Stomach smooth muscle (tissue), 2 donors: ENCODE data around the gene EXD2.
"Not testable (repeated sequence)": the region's sequence is repeated elsewhere in the genome, so short reads cannot be mapped to it uniquely, and the experiment has no call there.

ENCODE experiments used
- H3K27ac ChIP-seq: one replicate; pipeline ENCODE4 v1.7.0; 2013; ENCODE audit warnings: mild to moderate bottlenecking, low read length, inconsistent platforms
- H3K27me3 ChIP-seq, 2 donors: one replicate each; pipeline ENCODE4 v1.7.0; 2013; ENCODE audit warnings: low read length in 2 of 2; ENCODE audit not compliant: insufficient read depth in 2 of 2, control insufficient read depth in 1 of 2
- H3K36me3 ChIP-seq, 2 donors: one replicate each; pipeline ENCODE4 v1.7.0; 2013; ENCODE audit warnings: low read length in 2 of 2; ENCODE audit not compliant: control insufficient read depth in 2 of 2, insufficient read depth in 2 of 2
- H3K4me1 ChIP-seq: one replicate; pipeline ENCODE4 v1.7.0; 2013; ENCODE audit warnings: low read length; ENCODE audit not compliant: control insufficient read depth, insufficient read depth
- H3K4me3 ChIP-seq, 2 donors: one replicate each; pipeline ENCODE4 v1.7.0; 2013; ENCODE audit warnings: low read length in 2 of 2
- H3K9ac ChIP-seq, 2 donors: one replicate each; pipeline ENCODE4 v1.7.0; 2013; ENCODE audit warnings: low read length in 2 of 2, mild to moderate bottlenecking in 1 of 2
- H3K9me3 ChIP-seq, 2 donors: one replicate each; pipeline ENCODE4 v1.7.0; 2013; ENCODE audit warnings: low read length in 2 of 2; ENCODE audit not compliant: control insufficient read depth in 2 of 2
- donor health status: healthy.
- donor health status: Pancreatic carcinoma.

Gene EXD2

DNA sequence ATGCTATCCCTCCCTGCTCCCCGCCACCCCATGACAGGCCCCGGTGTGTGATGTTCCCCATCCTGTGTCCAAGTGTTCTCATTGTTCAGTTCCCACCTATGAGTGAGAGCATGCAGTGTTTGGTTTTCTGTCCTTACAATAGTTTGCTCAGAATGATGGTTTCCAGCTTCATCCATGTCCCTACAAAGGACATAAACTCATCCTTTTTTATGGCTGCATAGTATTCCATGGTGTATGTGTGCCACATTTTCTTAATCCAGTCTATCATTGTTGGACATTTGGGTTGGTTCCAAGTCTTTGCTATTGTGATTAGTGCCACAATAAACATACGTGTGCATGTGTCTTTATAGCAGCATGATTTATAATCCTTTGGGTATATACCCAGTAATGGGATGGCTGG is 86.1 kb downstream of the EXD2 start:
- H3K27me3 ChIP-seq, H3K4me3 ChIP-seq: not testable (repeated sequence)

DNA sequence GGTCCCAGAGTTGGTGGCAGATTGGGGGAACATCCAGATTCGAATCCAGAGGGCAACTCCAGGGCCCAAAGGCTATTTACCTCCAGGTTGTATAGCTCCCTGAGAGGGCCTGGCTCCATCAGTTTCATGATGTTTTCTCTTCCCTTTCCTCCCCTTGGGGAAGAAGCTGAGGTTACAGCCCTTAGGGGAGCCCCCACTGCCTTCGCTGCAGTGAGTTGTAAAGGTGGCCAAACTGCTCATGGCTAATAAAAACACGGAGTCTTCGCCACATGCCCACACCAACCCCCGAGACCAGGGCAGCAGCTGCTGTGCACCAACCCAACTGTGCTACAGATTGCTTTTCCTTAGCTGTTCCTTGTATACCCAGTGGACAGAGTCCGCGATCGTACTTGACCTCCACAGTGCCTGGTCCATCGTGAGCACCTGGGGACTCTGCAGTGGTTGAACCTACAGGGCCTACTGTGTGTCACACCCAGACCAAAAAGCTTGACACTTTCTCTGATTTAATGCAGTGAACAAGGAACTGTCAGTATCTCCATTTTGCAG is 89.5 kb downstream of the EXD2 start:
- H3K36me3 ChIP-seq, result no peaks in the 10 kb centered on the region
- H3K27me3 ChIP-seq, result no peaks in the 10 kb centered on the region
- H3K4me1 ChIP-seq, result no peaks in the 10 kb centered on the region
- H3K27ac ChIP-seq, result no peak overlapping the region
- H3K9ac ChIP-seq, result no peak overlapping the region
- no peaks in the 10 kb centered on the region for H3K9me3 ChIP-seq
- H3K4me3 ChIP-seq, result no peak overlapping the region

More for the DNA sequence above, 86.1 kb downstream of the EXD2 start:
- H3K36me3 ChIP-seq, H3K9ac ChIP-seq, H3K4me1 ChIP-seq, H3K9me3 ChIP-seq, H3K27ac ChIP-seq: not testable (repeated sequence)

- H3K4me1 ChIP-seq, result no peaks in the 10 kb centered on the region
- no peaks in the 10 kb centered on the region for H3K27me3 ChIP-seq
- H3K4me3 ChIP-seq, result no peak overlapping the region
- H3K36me3 ChIP-seq, result no peaks in the 10 kb centered on the region
- H3K9me3 ChIP-seq, result no peaks in the 10 kb centered on the region
- no peak overlapping the region for H3K9ac ChIP-seq
- no peak overlapping the region for H3K27ac ChIP-seq
Measured at GRCh38 chr14:69281450-69282169, 90.3 kb downstream of the EXD2 start.

GRCh38 chr14:69282448-69282847 is 91.2 kb downstream of the EXD2 start:
- Histone ChIP-seq H3K36me3 (no peaks in the 10 kb centered on the region), H3K9me3 (no peaks in the 10 kb centered on the region), H3K27ac (no peak overlapping the region), H3K9ac (no peak overlapping the region), H3K27me3 (no peaks in the 10 kb centered on the region), H3K4me1 (peaks cover 7% of the 10 kb centered on the region), H3K4me3 (no peak overlapping the region)

GRCh38 chr14:69284170-69284569 is 92.9 kb downstream of the EXD2 start:
- H3K9me3 ChIP-seq, result no peaks in the 10 kb centered on the region
- no peak overlapping the region for H3K27ac ChIP-seq

GRCh38 chr14:69285661-69286255 is 94.5 kb downstream of the EXD2 start:
- Histone ChIP-seq H3K4me1 (peaks cover 15% of the 10 kb centered on the region), H3K9me3 (no peaks in the 10 kb centered on the region), H3K9ac (no peak overlapping the region), H3K4me3 (no peak overlapping the region), H3K36me3 (no peaks in the 10 kb centered on the region), H3K27me3 (no peaks in the 10 kb centered on the region), H3K27ac (no peak overlapping the region)

More at GRCh38 chr14:69284170-69284569, 92.9 kb downstream of the EXD2 start:
- no peaks in the 10 kb centered on the region for H3K27me3 ChIP-seq
- H3K36me3 ChIP-seq, result no peaks in the 10 kb centered on the region
- H3K4me3 ChIP-seq, result no peak overlapping the region
- no peak overlapping the region for H3K9ac ChIP-seq
- H3K4me1 ChIP-seq, result peaks cover 15% of the 10 kb centered on the region

DNA sequence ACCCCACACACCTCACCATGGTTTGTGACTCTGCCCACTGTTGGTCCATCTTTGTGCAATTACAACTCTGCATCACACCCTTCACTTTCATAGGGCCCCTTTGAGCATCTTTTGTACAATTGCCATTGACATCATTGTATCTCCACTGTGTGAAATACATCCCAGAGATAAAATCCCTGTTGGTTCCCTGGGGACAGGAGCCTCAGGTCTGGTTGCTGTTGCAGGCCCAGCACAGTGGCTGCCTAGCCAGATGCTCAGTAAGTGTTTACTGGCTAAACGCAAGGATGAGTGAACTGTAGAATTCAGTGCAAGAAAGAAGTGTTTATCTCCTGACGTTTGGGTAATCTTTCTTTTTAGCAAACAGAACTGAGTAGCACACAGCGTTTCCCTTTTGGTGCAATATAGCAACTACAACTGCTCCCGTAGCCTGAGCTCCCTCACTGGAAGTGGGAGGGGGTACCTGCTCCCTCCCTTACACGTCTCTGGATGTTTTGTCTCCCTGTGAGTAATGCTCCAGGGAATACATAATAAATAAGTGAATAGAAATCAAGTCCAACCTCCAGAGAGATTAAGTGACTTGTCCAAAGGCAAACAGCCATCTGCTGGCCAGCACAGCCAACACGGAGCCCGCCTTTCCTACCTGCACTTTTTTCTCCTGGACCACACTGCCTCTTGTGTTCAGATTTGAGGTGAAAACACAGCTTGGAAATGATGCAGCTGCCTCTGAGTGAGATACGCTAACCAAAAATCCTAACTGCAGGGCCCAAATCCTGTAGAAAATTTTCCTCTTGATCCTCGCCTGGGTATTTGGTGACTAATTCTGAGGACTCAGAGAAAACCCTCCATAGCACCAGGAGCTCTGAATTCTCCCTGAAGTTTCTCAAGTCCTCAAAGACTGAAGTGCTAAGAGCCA is 96.1 kb downstream of the EXD2 start:
- H3K9ac ChIP-seq, result no peak overlapping the region
- peaks cover 15% of the 10 kb centered on the region for H3K4me1 ChIP-seq
- H3K4me3 ChIP-seq, result no peak overlapping the region
- no peak overlapping the region for H3K27ac ChIP-seq
- H3K27me3 ChIP-seq, result no peaks in the 10 kb centered on the region
- H3K9me3 ChIP-seq, result no peaks in the 10 kb centered on the region
- no peaks in the 10 kb centered on the region for H3K36me3 ChIP-seq

DNA sequence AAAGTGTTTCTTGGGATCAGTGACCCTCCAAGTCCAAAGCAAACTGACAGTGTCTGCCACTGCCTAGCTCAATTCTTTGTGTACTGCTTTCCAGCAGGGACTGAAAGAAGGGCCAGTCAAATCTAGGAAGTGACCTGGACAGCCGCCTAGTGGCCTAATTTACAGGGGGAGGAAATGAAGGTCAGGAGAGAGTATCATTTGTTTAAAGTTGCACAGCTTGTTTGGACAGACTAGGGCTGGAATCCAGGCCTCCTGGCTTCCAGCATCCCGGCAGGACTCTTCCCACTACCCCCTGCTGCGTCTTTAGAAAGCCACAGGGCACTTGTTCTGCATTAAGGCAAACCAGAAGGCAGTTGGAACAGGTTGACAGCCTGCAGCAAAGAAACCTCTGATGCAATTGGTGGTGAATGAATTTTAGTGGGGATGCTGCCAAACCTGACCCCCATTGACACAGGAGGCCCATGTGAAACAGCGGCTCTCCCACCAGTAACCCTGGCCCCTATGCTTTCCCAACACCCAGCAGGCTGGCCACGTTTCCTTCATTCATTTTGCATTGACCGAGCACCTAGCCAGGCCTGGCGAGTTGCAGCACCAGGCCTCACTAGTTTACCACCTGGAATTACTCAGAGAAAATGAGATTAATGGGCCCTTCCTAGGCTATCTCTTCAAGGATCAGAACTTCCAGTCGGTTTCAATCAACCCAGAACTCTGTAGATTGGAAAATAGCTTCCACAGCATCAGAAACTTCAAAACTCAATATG is 96.9 kb downstream of the EXD2 start:
- Histone ChIP-seq H3K27ac (no peak overlapping the region), H3K9ac (no peak overlapping the region), H3K4me1 (peaks cover 15% of the 10 kb centered on the region), H3K36me3 (no peaks in the 10 kb centered on the region), H3K4me3 (no peak overlapping the region), H3K9me3 (no peaks in the 10 kb centered on the region), H3K27me3 (no peaks in the 10 kb centered on the region)

GRCh38 chr14:69288956-69289705 is 97.8 kb downstream of the EXD2 start:
- Histone ChIP-seq H3K36me3 (no peaks in the 10 kb centered on the region), H3K4me1 (peaks cover 15% of the 10 kb centered on the region), H3K27me3 (no peaks in the 10 kb centered on the region), H3K9me3 (no peaks in the 10 kb centered on the region), H3K4me3 (no peak overlapping the region), H3K9ac (no peak overlapping the region), H3K27ac (no peak overlapping the region)
